Peyer's patch (tissue), 4 donors: ENCODE measurements around the gene NSL1. TPM values are rescaled to one million over a fixed set of nuclear protein-coding genes. Genes with fewer than 3 reads are reported as not detected.

Experiments
- DNase-seq, 3 donors: peaks; one replicate each; pipeline ENCODE4 v3.0.0-alpha.2; 2017 to 2019
- H3K27ac ChIP-seq, 4 donors: fragments of 200-600 bp; sonication (generic); one replicate each; pipeline ENCODE4 v1.5.1; 2016 to 2019
- H3K27me3 ChIP-seq, 2 donors: fragments of 200-600 bp; sonication (generic); one replicate each; pipeline ENCODE4 v1.5.1; 2019
- H3K36me3 ChIP-seq, 3 donors: fragments of 200-600 bp; sonication (generic); one replicate each; pipeline ENCODE4 v1.5.1; 2016 to 2019
- H3K4me1 ChIP-seq, 4 donors: fragments of 200-600 bp; sonication (generic); one replicate each; pipeline ENCODE4 v1.5.1; 2016 to 2019
- H3K4me3 ChIP-seq, 4 donors: fragments of 200-600 bp; sonication (generic); 1 replicate in 3 of 4; 2 replicates in 1 of 4; pipeline ENCODE4 v1.5.1; 2016 to 2019; ENCODE audit warnings: mild to moderate bottlenecking in 1 of 4
- H3K9me3 ChIP-seq, 4 donors: fragments of 200-600 bp; sonication (generic); one replicate each; pipeline ENCODE4 v1.5.1; 2016 to 2019; ENCODE audit warnings: mild to moderate bottlenecking in 1 of 4
- CTCF ChIP-seq, 6 experiments: fragments of 450-650 bp in 4 of 6; fragments of 200-600 bp in 2 of 6; sonication (generic) in 1 of 6; IDR thresholded peaks; one replicate each; pipeline ENCODE4 v1.5.1; 2017 to 2019; ENCODE audit warnings: antibody characterized with exemption in 6 of 6, mild to moderate bottlenecking in 3 of 6, moderate library complexity in 1 of 6
- POLR2A ChIP-seq, 2 donors: fragments of 450-650 bp; IDR thresholded peaks; one replicate each; pipeline ENCODE4 v1.5.1; 2017; ENCODE audit warnings: antibody characterized with exemption in 2 of 2, mild to moderate bottlenecking in 2 of 2, moderate library complexity in 2 of 2
- total RNA-seq, 4 donors: library from RNA; depleted of rRNA; stranded (reverse); fragments of >200 nt; gene quantifications; one replicate each; pipeline ENCODE4 v1.1.0, GENCODE V29; 2016

The NSL1 gene
- total RNA-seq, 4 donors from 2014 or later, result 29.2 to 61.9 (median 39.0) TPM

- no peaks in the 10 kb centered on the region for H3K36me3 ChIP-seq
- H3K9me3 ChIP-seq, result no peaks in the 10 kb centered on the region
- no peaks in the 10 kb centered on the region for H3K27me3 ChIP-seq
- H3K4me1 ChIP-seq, result no peaks in the 10 kb centered on the region
- TF ChIP-seq CTCF (IDR thresholded peaks at IDR 0.05) (no peak), POLR2A (IDR thresholded peaks at IDR 0.05) (no peak)
- DNase-seq, result no peak
- H3K27ac ChIP-seq, result no peak overlapping the region
- no peak overlapping the region for H3K4me3 ChIP-seq
These were observed 98.6 kb downstream of the NSL1 start for GRCh38 chr1:212692774-212693644.

GRCh38 chr1:212691561-212692071, 100.0 kb downstream of the NSL1 start:
- H3K27me3 ChIP-seq, result no peaks in the 10 kb centered on the region
- no peak for DNase-seq
- no peak overlapping the region for H3K27ac ChIP-seq
- H3K36me3 ChIP-seq, result no peaks in the 10 kb centered on the region
- no peaks in the 10 kb centered on the region for H3K9me3 ChIP-seq
- no peaks in the 10 kb centered on the region for H3K4me1 ChIP-seq
- TF ChIP-seq CTCF (IDR thresholded peaks at IDR 0.05) (no peak), POLR2A (IDR thresholded peaks at IDR 0.05) (no peak)
- H3K4me3 ChIP-seq, result no peak overlapping the region

- Histone ChIP-seq H3K9me3 (no peaks in the 10 kb centered on the region), H3K4me1 (no peaks in the 10 kb centered on the region), H3K27ac (no peak overlapping the region), H3K27me3 (no peaks in the 10 kb centered on the region), H3K4me3 (no peak overlapping the region), H3K36me3 (no peaks in the 10 kb centered on the region)
- TF ChIP-seq CTCF (IDR thresholded peaks at IDR 0.05) (no peak), POLR2A (IDR thresholded peaks at IDR 0.05) (no peak)
- no peak for DNase-seq
These were observed 100.7 kb downstream of the NSL1 start for GRCh38 chr1:212690816-212691403.

- H3K27me3 ChIP-seq, result no peaks in the 10 kb centered on the region
- H3K4me3 ChIP-seq, result no peak overlapping the region
- H3K36me3 ChIP-seq, result no peaks in the 10 kb centered on the region
- H3K4me1 ChIP-seq, result no peaks in the 10 kb centered on the region
- no peak for TF ChIP-seq CTCF (IDR thresholded peaks at IDR 0.05)
- no peak for TF ChIP-seq POLR2A (IDR thresholded peaks at IDR 0.05)
- DNase-seq, result no peak
- no peaks in the 10 kb centered on the region for H3K9me3 ChIP-seq
- H3K27ac ChIP-seq, result no peak overlapping the region
These were observed 101.6 kb downstream of the NSL1 start for GRCh38 chr1:212689758-212690529.

GRCh38 chr1:212689196-212689725, 102.3 kb downstream of the NSL1 start:
- Histone ChIP-seq H3K27me3 (no peaks in the 10 kb centered on the region), H3K4me1 (no peaks in the 10 kb centered on the region), H3K4me3 (no peak overlapping the region), H3K9me3 (no peaks in the 10 kb centered on the region), H3K36me3 (no peaks in the 10 kb centered on the region), H3K27ac (no peak overlapping the region)
- TF ChIP-seq CTCF (IDR thresholded peaks at IDR 0.05) (no peak), POLR2A (IDR thresholded peaks at IDR 0.05) (no peak)
- DNase-seq, result no peak
